Fibroblast of skin of left quadriceps (primary cell): ENCODE results near the gene MARCHF5.
"Not testable (repeated sequence)": the region's sequence is repeated elsewhere in the genome, so short reads cannot be mapped to it uniquely, and the experiment has no call there.

Experiments used
- DNase-seq, 2 experiments: peaks; one replicate each; pipeline ENCODE4 v3.0.0-alpha.2; 2013; ENCODE audit warnings: low read depth in 2 of 2

The MARCHF5 gene

GRCh38 chr10:92304061-92304460 lies 13.1 kb downstream of the MARCHF5 start:
- no peak for DNase-seq

- no peak for DNase-seq
Observed at GRCh38 chr10:92305133-92306072, 14.4 kb downstream of the MARCHF5 start.

GRCh38 chr10:92309272-92309671 lies 18.3 kb downstream of the MARCHF5 start:
- DNase-seq: no peak

GRCh38 chr10:92313750-92314149 lies 22.8 kb downstream of the MARCHF5 start:
- DNase-seq: no peak

- no peak for DNase-seq
Observed at GRCh38 chr10:92316610-92317009, 25.6 kb downstream of the MARCHF5 start.

- no peak for DNase-seq
Observed at GRCh38 chr10:92323079-92323478, 32.1 kb downstream of the MARCHF5 start.

GRCh38 chr10:92327445-92328433 lies 36.8 kb downstream of the MARCHF5 start:
- DNase-seq: no peak

GRCh38 chr10:92328993-92329392 lies 38.0 kb downstream of the MARCHF5 start:
- DNase-seq: no peak

- not testable (repeated sequence) for DNase-seq
Observed at GRCh38 chr10:92329927-92330326, 39.0 kb downstream of the MARCHF5 start.

GRCh38 chr10:92342796-92343195 lies 51.8 kb downstream of the MARCHF5 start:
- DNase-seq: peak; percentile 18 to 22

- not testable (repeated sequence) for DNase-seq
Observed at GRCh38 chr10:92345575-92345974, 54.6 kb downstream of the MARCHF5 start.

GRCh38 chr10:92347035-92347676 lies 56.2 kb downstream of the MARCHF5 start:
- DNase-seq: not testable (repeated sequence)

GRCh38 chr10:92350411-92350810 lies 59.4 kb downstream of the MARCHF5 start:
- DNase-seq: no peak

- no peak for DNase-seq
Observed at GRCh38 chr10:92354587-92354986, 63.6 kb downstream of the MARCHF5 start.

GRCh38 chr10:92356041-92356440 lies 65.1 kb downstream of the MARCHF5 start:
- DNase-seq: no peak

GRCh38 chr10:92363498-92363897 lies 72.5 kb downstream of the MARCHF5 start:
- no peak for DNase-seq

- no peak for DNase-seq
Observed at GRCh38 chr10:92366412-92367021, 75.5 kb downstream of the MARCHF5 start.

GRCh38 chr10:92377962-92378361 lies 87.0 kb downstream of the MARCHF5 start:
- no peak for DNase-seq

GRCh38 chr10:92381543-92381954 lies 90.6 kb downstream of the MARCHF5 start:
- no peak for DNase-seq

- no peak for DNase-seq
Observed at GRCh38 chr10:92382631-92383030, 91.7 kb downstream of the MARCHF5 start.

- no peak for DNase-seq
Observed at GRCh38 chr10:92384741-92385140, 93.8 kb downstream of the MARCHF5 start.
